Fibroblast of mammary gland (primary cell): ENCODE data around the gene STK39.
"Not testable (repeated sequence)": the region's sequence is repeated elsewhere in the genome, so short reads cannot be mapped to it uniquely, and the experiment has no call there.

Experiments
- DNase-seq: peaks from one replicate; pipeline ENCODE4 v3.0.0-alpha.2; 2010; ENCODE audit warnings: low read depth
- H3K4me3 ChIP-seq: 2 replicates; pipeline ENCODE4 v1.5.1; 2011; ENCODE audit warnings: low read depth, mild to moderate bottlenecking, low read length, moderate library complexity; ENCODE audit not compliant: control insufficient read depth
- CTCF ChIP-seq: conservative IDR thresholded peaks from 2 replicates; pipeline ENCODE4 v1.5.1; 2011; ENCODE audit warnings: low read depth, low read length, inconsistent platforms; ENCODE audit not compliant: control insufficient read depth, insufficient read depth

The STK39 gene

GRCh38 chr2:168090366-168091135 is 156.8 kb downstream of the STK39 start:
- TF ChIP-seq CTCF, result no peak

GRCh38 chr2:168089200-168089599 is 158.2 kb downstream of the STK39 start:
- TF ChIP-seq CTCF, result no peak
- DNase-seq, result no peak
- no peak overlapping the region for H3K4me3 ChIP-seq

More at GRCh38 chr2:168090366-168091135, 156.8 kb downstream of the STK39 start:
- DNase-seq, result no peak
- no peak overlapping the region for H3K4me3 ChIP-seq

GRCh38 chr2:168087401-168087800 is 160.0 kb downstream of the STK39 start:
- DNase-seq, result no peak
- no peak overlapping the region for H3K4me3 ChIP-seq
- TF ChIP-seq CTCF, result no peak

- H3K4me3 ChIP-seq, result no peak overlapping the region
- no peak for DNase-seq
- no peak for TF ChIP-seq CTCF
Measured at GRCh38 chr2:168086851-168087250, 160.5 kb downstream of the STK39 start.

GRCh38 chr2:168085801-168086361 is 161.5 kb downstream of the STK39 start:
- TF ChIP-seq CTCF, result no peak
- DNase-seq, result no peak
- H3K4me3 ChIP-seq, result no peak overlapping the region

- H3K4me3 ChIP-seq, result no peak overlapping the region
- no peak for DNase-seq
- TF ChIP-seq CTCF, result no peak
Measured at GRCh38 chr2:168084288-168084687, 163.1 kb downstream of the STK39 start.

GRCh38 chr2:168081452-168081851 is 165.9 kb downstream of the STK39 start:
- DNase-seq, H3K4me3 ChIP-seq: not testable (repeated sequence)
